H9 (cell line): ENCODE data around the gene NMRAL1. TPM values are rescaled to one million over a fixed set of nuclear protein-coding genes. Genes with fewer than 3 reads are reported as not detected.

Experiments
- DNase-seq: peaks from one replicate; pipeline ENCODE4 v3.0.0-alpha.2; 2017
- H2AFZ ChIP-seq: one replicate; pipeline ENCODE4 v1.6.1; 2013; ENCODE audit warnings: mild to moderate bottlenecking, low read length, control low read depth, moderate library complexity
- H2AK5ac ChIP-seq: 2 replicates; pipeline ENCODE4 v1.6.1; 2013; ENCODE audit warnings: low read length, control low read depth, mixed read lengths; ENCODE audit not compliant: insufficient read length
- H2BK120ac ChIP-seq: one replicate; pipeline ENCODE4 v1.6.1; 2013; ENCODE audit warnings: low read depth, mild to moderate bottlenecking, low read length, control low read depth, inconsistent platforms; ENCODE audit not compliant: poor library complexity, severe bottlenecking
- H2BK12ac ChIP-seq: 2 replicates; pipeline ENCODE4 v1.6.1; 2013; ENCODE audit warnings: low read length, control low read depth, mixed read lengths, low read depth; ENCODE audit not compliant: insufficient read length
- H2BK15ac ChIP-seq: 2 replicates; pipeline ENCODE4 v1.6.1; 2013; ENCODE audit warnings: low read depth, low read length, control low read depth
- H2BK20ac ChIP-seq: one replicate; pipeline ENCODE4 v1.6.1; 2013; ENCODE audit warnings: low read depth, mild to moderate bottlenecking, low read length, control low read depth, inconsistent platforms; ENCODE audit not compliant: poor library complexity, severe bottlenecking
- H2BK5ac ChIP-seq: 2 replicates; pipeline ENCODE4 v1.6.1; 2013; ENCODE audit warnings: low read length, control low read depth, mixed read lengths; ENCODE audit not compliant: insufficient read length
- H3K14ac ChIP-seq: 2 replicates; pipeline ENCODE4 v1.6.1; 2013; ENCODE audit warnings: low read length, control low read depth; ENCODE audit not compliant: insufficient read depth
- H3K18ac ChIP-seq: 2 replicates; pipeline ENCODE4 v1.6.1; 2013; ENCODE audit warnings: low read depth, mild to moderate bottlenecking, mixed read lengths, low read length, control low read depth; ENCODE audit not compliant: insufficient read length
- H3K23ac ChIP-seq: 2 replicates; pipeline ENCODE4 v1.6.1; 2013; ENCODE audit warnings: low read length, control low read depth, mixed read lengths, low read depth; ENCODE audit not compliant: insufficient read length
- H3K23me2 ChIP-seq: 2 replicates; pipeline ENCODE4 v1.6.1; 2013; ENCODE audit warnings: low read depth, mild to moderate bottlenecking, mixed read lengths, low read length, control low read depth; ENCODE audit not compliant: insufficient read length, poor library complexity, severe bottlenecking
- H3K27ac ChIP-seq: 2 replicates; pipeline ENCODE4 v1.5.1; 2013; ENCODE audit warnings: low read length, control low read depth, mixed read lengths, low read depth; ENCODE audit not compliant: insufficient read length
- H3K27me3 ChIP-seq: 2 replicates; pipeline ENCODE4 v1.6.1; 2013; ENCODE audit warnings: low read length, control low read depth, inconsistent platforms; ENCODE audit not compliant: insufficient read depth
- H3K4ac ChIP-seq: 2 replicates; pipeline ENCODE4 v1.6.1; 2013; ENCODE audit warnings: low read depth, mild to moderate bottlenecking, control low read depth, inconsistent platforms, low read length, moderate library complexity
- H3K4me1 ChIP-seq: 2 replicates; pipeline ENCODE4 v1.6.1; 2013; ENCODE audit warnings: low read length, control low read depth, inconsistent platforms; ENCODE audit not compliant: insufficient read depth
- H3K4me2 ChIP-seq: 2 replicates; pipeline ENCODE4 v1.6.1; 2013; ENCODE audit warnings: low read length, control low read depth, mixed read lengths; ENCODE audit not compliant: insufficient read length, insufficient read depth
- H3K56ac ChIP-seq: 2 replicates; pipeline ENCODE4 v1.6.1; 2013; ENCODE audit warnings: low read depth, mild to moderate bottlenecking, mixed read lengths, low read length, control low read depth; ENCODE audit not compliant: insufficient read length
- H3K79me1 ChIP-seq: 2 replicates; pipeline ENCODE4 v1.6.1; 2013; ENCODE audit warnings: low read depth, mild to moderate bottlenecking, moderate library complexity, low read length, control low read depth, inconsistent platforms; ENCODE audit not compliant: insufficient read depth, poor library complexity, severe bottlenecking
- H3K79me2 ChIP-seq: 2 replicates; pipeline ENCODE4 v1.6.1; 2013; ENCODE audit warnings: low read length, control low read depth, inconsistent platforms; ENCODE audit not compliant: insufficient read depth
- H3K9ac ChIP-seq: 2 replicates; pipeline ENCODE4 v1.6.1; 2013; ENCODE audit warnings: low read length, control low read depth, mixed read lengths; ENCODE audit not compliant: insufficient read length; ENCODE audit errors: extremely low read depth
- H3K9me3 ChIP-seq: one replicate; pipeline ENCODE4 v1.6.1; 2013; ENCODE audit warnings: low read depth, low read length, inconsistent platforms; ENCODE audit not compliant: control insufficient read depth
- H3T11ph ChIP-seq: one replicate; pipeline ENCODE4 v1.6.1; 2013; ENCODE audit warnings: mild to moderate bottlenecking, low read length, control low read depth, inconsistent platforms
- H4K20me1 ChIP-seq: one replicate; pipeline ENCODE4 v1.6.1; 2013; ENCODE audit not compliant: control insufficient read depth, insufficient read length, insufficient read depth
- H4K5ac ChIP-seq: 2 replicates; pipeline ENCODE4 v1.6.1; 2013; ENCODE audit warnings: low read depth, mild to moderate bottlenecking, mixed read lengths, low read length, control low read depth; ENCODE audit not compliant: insufficient read length
- H4K8ac ChIP-seq: replicated peaks from 2 replicates; pipeline ENCODE4 v1.6.1; 2013; ENCODE audit warnings: low read length, control low read depth, mixed read lengths, low read depth; ENCODE audit not compliant: insufficient read length
- H4K91ac ChIP-seq: 2 replicates; pipeline ENCODE4 v1.6.1; 2013; ENCODE audit warnings: low read depth, mild to moderate bottlenecking, moderate library complexity, mixed read lengths, low read length, control low read depth; ENCODE audit not compliant: insufficient read length
- H3K27ac Mint-ChIP-seq, 3 experiments: 2 replicates in 2 of 3; 3 replicates in 1 of 3; pipeline ENCODE4 v1.8.0; 2020 to 2021; ENCODE audit warnings: mixed read lengths in 3 of 3, mild to moderate bottlenecking in 1 of 3, moderate library complexity in 1 of 3
- H3K27me3 Mint-ChIP-seq: 2 replicates; pipeline ENCODE4 v1.8.0; 2021; ENCODE audit warnings: low read depth, mild to moderate bottlenecking, moderate library complexity, mixed read lengths
- H3K36me3 Mint-ChIP-seq, 3 experiments: 2 replicates in 2 of 3; 3 replicates in 1 of 3; pipeline ENCODE4 v1.8.0; 2020 to 2021; ENCODE audit warnings: low read depth in 3 of 3, mixed read lengths in 3 of 3; ENCODE audit not compliant: insufficient read depth in 1 of 3
- H3K4me1 Mint-ChIP-seq, 2 experiments: 2 replicates each; pipeline ENCODE4 v1.8.0; 2020; ENCODE audit warnings: mixed read lengths in 2 of 2
- H3K4me3 Mint-ChIP-seq, 2 experiments: 2 replicates in 1 of 2; 3 replicates in 1 of 2; pipeline ENCODE4 v1.8.0; 2020 to 2021; ENCODE audit warnings: mild to moderate bottlenecking in 2 of 2, mixed read lengths in 2 of 2, moderate library complexity in 1 of 2
- H3K9me3 Mint-ChIP-seq, 2 experiments: 2 replicates in 1 of 2; 3 replicates in 1 of 2; pipeline ENCODE4 v1.8.0; 2020; ENCODE audit warnings: mild to moderate bottlenecking in 2 of 2, mixed read lengths in 2 of 2, moderate library complexity in 1 of 2
- WGBS: extraction: QIAGEN DNeasy Blood & Tissue Kit; methylation state at CpG from one replicate; pipeline ENCODE4 v1.1.7; 2013; ENCODE audit warnings: missing lambda C conversion rate, low lambda C conversion rate, mixed read lengths; ENCODE audit not compliant: insufficient read length; ENCODE audit errors: extremely low coverage; 5-methylcytosine and 5-hydroxymethylcytosine counted together
- total RNA-seq: library from RNA; stranded (reverse); gene quantifications from 2 replicates; pipeline ENCODE4 v1.2.1, GENCODE V29; 2021
- TF ChIP-seq, protein P1 (sequence below): fragments of 200-600 bp; sonication (generic); conservative IDR thresholded peaks from 3 replicates; pipeline ENCODE4 v1.8.0; 2021; ENCODE audit warnings: antibody characterized with exemption, mild to moderate bottlenecking

The NMRAL1 gene
- total RNA-seq, 1 experiment from 2014 or later = 78.9 TPM

DNA sequence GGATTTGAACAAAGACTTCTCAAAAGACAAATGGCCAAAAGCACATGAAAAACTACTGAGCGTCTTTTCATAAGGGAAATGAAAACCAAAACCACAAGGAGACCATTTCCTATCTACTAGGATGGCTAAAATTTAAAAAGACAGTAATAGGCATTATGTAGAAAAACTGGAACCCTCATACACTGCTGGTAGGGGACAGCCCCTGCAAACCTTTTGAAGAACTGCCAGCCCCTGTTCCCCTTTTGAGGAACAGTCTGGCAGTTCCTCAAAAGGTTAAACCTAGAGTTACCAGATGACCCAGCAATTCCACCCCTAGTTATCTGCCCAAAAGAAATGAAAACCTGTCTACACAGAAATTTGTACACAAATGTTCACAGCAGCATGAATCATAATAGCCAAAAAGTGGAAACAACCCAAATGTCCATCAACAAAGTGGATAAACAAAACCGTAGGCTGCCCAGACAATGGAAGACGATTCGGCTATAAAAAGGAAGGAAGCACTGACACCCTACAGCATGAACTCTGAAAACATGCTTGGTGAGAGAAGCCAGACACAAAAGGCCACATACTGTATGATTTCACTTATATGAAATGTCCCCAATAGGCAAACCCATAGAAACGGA lies 41.3 kb upstream of the NMRAL1 start:
- Histone ChIP-seq H4K91ac (no peak overlapping the region), H3K4me2 (no peak overlapping the region), H3K79me2 (no peaks in the 10 kb centered on the region), H3K79me1 (no peaks in the 10 kb centered on the region), H3K4ac (no peak overlapping the region), H3K4me1 (no peaks in the 10 kb centered on the region), H2BK5ac (no peak overlapping the region), H3K27me3 (no peaks in the 10 kb centered on the region), H4K20me1 (no peaks in the 10 kb centered on the region), H2AFZ (no peak overlapping the region), H3K9me3 (no peaks in the 10 kb centered on the region), H2AK5ac (no peak overlapping the region), H2BK120ac (no peak overlapping the region), H4K5ac (no peak overlapping the region), H2BK12ac (no peak overlapping the region), H3K23me2 (no peaks in the 10 kb centered on the region), H4K8ac (no peak overlapping the region), H3K9ac (no peak overlapping the region), H3K18ac (no peak overlapping the region), H2BK20ac (no peak overlapping the region), H3K56ac (no peak overlapping the region), H3K14ac (no peak overlapping the region), H3T11ph (no peak overlapping the region), H3K23ac (no peak overlapping the region), H2BK15ac (no peak overlapping the region), H3K27ac (no peak overlapping the region)
- Mint-ChIP-seq H3K27me3 (peaks cover 2% of the 10 kb centered on the region), H3K36me3 (peaks cover 13 to 23% (median 20%) of the 10 kb centered on the region in 3 experiments; a peak in 6 of 7 replicates), H3K4me3 (no peak overlapping the region), H3K4me1 (peaks cover 13 to 26% of the 10 kb centered on the region in 2 experiments), H3K27ac (peak overlapping the region in 1 of 3 experiments; percentile 21; a peak in 2 of 7 replicates), H3K9me3 (no peaks in the 10 kb centered on the region)
- TF ChIP-seq, protein P1, sequence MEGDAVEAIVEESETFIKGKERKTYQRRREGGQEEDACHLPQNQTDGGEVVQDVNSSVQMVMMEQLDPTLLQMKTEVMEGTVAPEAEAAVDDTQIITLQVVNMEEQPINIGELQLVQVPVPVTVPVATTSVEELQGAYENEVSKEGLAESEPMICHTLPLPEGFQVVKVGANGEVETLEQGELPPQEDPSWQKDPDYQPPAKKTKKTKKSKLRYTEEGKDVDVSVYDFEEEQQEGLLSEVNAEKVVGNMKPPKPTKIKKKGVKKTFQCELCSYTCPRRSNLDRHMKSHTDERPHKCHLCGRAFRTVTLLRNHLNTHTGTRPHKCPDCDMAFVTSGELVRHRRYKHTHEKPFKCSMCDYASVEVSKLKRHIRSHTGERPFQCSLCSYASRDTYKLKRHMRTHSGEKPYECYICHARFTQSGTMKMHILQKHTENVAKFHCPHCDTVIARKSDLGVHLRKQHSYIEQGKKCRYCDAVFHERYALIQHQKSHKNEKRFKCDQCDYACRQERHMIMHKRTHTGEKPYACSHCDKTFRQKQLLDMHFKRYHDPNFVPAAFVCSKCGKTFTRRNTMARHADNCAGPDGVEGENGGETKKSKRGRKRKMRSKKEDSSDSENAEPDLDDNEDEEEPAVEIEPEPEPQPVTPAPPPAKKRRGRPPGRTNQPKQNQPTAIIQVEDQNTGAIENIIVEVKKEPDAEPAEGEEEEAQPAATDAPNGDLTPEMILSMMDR = no peak
- no peak for DNase-seq
- no CpG with 5 or more reads among the region's 5 CpGs for WGBS
